Common myeloid progenitor, CD34-positive (primary cell): Measurements from ENCODE around the gene FRYL.
"Not testable (repeated sequence)": the region's sequence is repeated elsewhere in the genome, so short reads cannot be mapped to it uniquely, and the experiment has no call there.

Experiments
- CTCF ChIA-PET: fragments of 350-600 bp; sonication (Branson Sonifier 250); formaldehyde crosslinking; loops from one replicate; lab custom pipeline; 2021; ENCODE audit warnings: antibody characterized with exemption; lab: Charles Lee
- POLR2A ChIA-PET: fragments of 350-600 bp; sonication (Branson Sonifier 250); formaldehyde crosslinking; loops from one replicate; lab custom pipeline; 2021; ENCODE audit warnings: antibody characterized with exemption; lab: Charles Lee
- DNase-seq, 3 donors: peaks; one replicate each; pipeline versions ENCODE4 v3.0.0 to v3.0.0-alpha.2; 2013
- H3K27ac ChIP-seq, 2 experiments: 1 replicate in 1 of 2; 2 replicates in 1 of 2; pipeline ENCODE4 v1.7.0; 2013; ENCODE audit warnings: inconsistent platforms in 2 of 2, low read length in 2 of 2, mild to moderate bottlenecking in 2 of 2, low read depth in 1 of 2, moderate library complexity in 1 of 2; ENCODE audit not compliant: severe bottlenecking in 2 of 2, insufficient read depth in 1 of 2, poor library complexity in 1 of 2
- H3K27me3 ChIP-seq, 5 experiments: replicated peaks in 2 of 5; 1 replicate in 3 of 5; 2 replicates in 2 of 5; pipeline versions ENCODE4 v1.6.1 to v1.7.0; 2013; ENCODE audit warnings: low read length in 4 of 5, mild to moderate bottlenecking in 2 of 5, moderate library complexity in 2 of 5, inconsistent platforms in 1 of 5; ENCODE audit not compliant: insufficient read depth in 5 of 5, control insufficient read depth in 4 of 5
- H3K36me3 ChIP-seq, 4 experiments: 1 replicate in 2 of 4; 2 replicates in 2 of 4; pipeline versions ENCODE4 v1.6.1 to v1.7.0; 2013; ENCODE audit warnings: low read length in 3 of 4, control low read depth in 1 of 4, mild to moderate bottlenecking in 1 of 4; ENCODE audit not compliant: control insufficient read depth in 4 of 4, insufficient read depth in 4 of 4
- H3K4me1 ChIP-seq, 4 experiments: 1 replicate in 3 of 4; 2 replicates in 1 of 4; pipeline versions ENCODE4 v1.6.1 to v1.7.1; 2013; ENCODE audit warnings: low read length in 3 of 4, mild to moderate bottlenecking in 3 of 4, control low read depth in 1 of 4, inconsistent platforms in 1 of 4, moderate library complexity in 1 of 4; ENCODE audit not compliant: control insufficient read depth in 4 of 4, insufficient read depth in 4 of 4; ENCODE audit errors: control extremely low read depth in 1 of 4
- H3K4me3 ChIP-seq, 7 experiments: 1 replicate in 4 of 7; 2 replicates in 3 of 7; pipeline versions ENCODE4 v1.5.1 to v1.7.0; 2013; ENCODE audit warnings: mild to moderate bottlenecking in 7 of 7, low read length in 6 of 7, moderate library complexity in 6 of 7, inconsistent platforms in 2 of 7, low read depth in 2 of 7, control low read depth in 1 of 7; ENCODE audit not compliant: insufficient read depth in 4 of 7, control insufficient read depth in 1 of 7; ENCODE audit errors: extremely low read depth in 1 of 7
- H3K9me3 ChIP-seq, 5 experiments: 1 replicate in 4 of 5; 2 replicates in 1 of 5; pipeline versions ENCODE4 v1.6.1 to v1.7.1; 2013; ENCODE audit warnings: low read length in 4 of 5, mild to moderate bottlenecking in 2 of 5, inconsistent platforms in 1 of 5, low read depth in 1 of 5, moderate library complexity in 1 of 5; ENCODE audit not compliant: control insufficient read depth in 4 of 5, insufficient read depth in 2 of 5; ENCODE audit errors: control extremely low read depth in 1 of 5
- WGBS: methylation state at CpG from one replicate; pipeline ENCODE4 v1.1.5; 2013; ENCODE audit not compliant: insufficient coverage; 5-methylcytosine and 5-hydroxymethylcytosine counted together

The FRYL gene

GRCh38 chr4:48752246-48752645 lies 27.8 kb downstream of the FRYL start:
- POLR2A ChIA-PET: interaction anchor here (1.1 kb wide), 1 partner anchor 27 kb away, joined by 3 read pairs; the partner anchor contains the start of gene FRYL
- Histone ChIP-seq H3K4me3 (peak overlapping the region in 1 of 7 experiments; percentile 43), H3K27me3 (no peaks in the 10 kb centered on the region), H3K4me1 (peaks cover 7 to 36% (median 22%) of the 10 kb centered on the region in 4 experiments), H3K27ac (peak overlapping the region in 1 of 2 experiments; percentile 67), H3K9me3 (no peaks in the 10 kb centered on the region), H3K36me3 (peaks cover 0 to 2% (median 0%) of the 10 kb centered on the region in 4 experiments)
- 11% methylated on average over 1 of the region's 2 CpGs for WGBS
- CTCF ChIA-PET: interaction anchor here (1.0 to 4.7 kb wide), 8 partner anchors 9 to 173 kb away, joined by 3 to 21 read pairs (median 4); no protein-coding TSS in a partner anchor
- DNase-seq: peak; percentile 34 to 85 (median 72)

- POLR2A ChIA-PET: interaction anchor here (1.2 kb wide), 1 partner anchor 8 kb away, joined by 6 read pairs; no protein-coding TSS in a partner anchor
- peaks cover 7 to 42% (median 23%) of the 10 kb centered on the region in 4 experiments for H3K4me1 ChIP-seq
- H3K36me3 ChIP-seq: peaks cover 0 to 2% (median 0%) of the 10 kb centered on the region in 4 experiments
- no peak overlapping the region for H3K4me3 ChIP-seq
- peak; percentile 16 to 68 (median 51) for DNase-seq
- 99% methylated on average over 10 of the region's 11 CpGs for WGBS
- H3K27me3 ChIP-seq: no peaks in the 10 kb centered on the region
- CTCF ChIA-PET: interaction anchor here (0.6 to 4.7 kb wide), 6 partner anchors 8 to 70 kb away, joined by 3 to 21 read pairs (median 4); no protein-coding TSS in a partner anchor
- H3K27ac ChIP-seq: no peak overlapping the region
- no peaks in the 10 kb centered on the region for H3K9me3 ChIP-seq
Measured at GRCh38 chr4:48748949-48749596, 31.0 kb downstream of the FRYL start.

- peaks cover 0 to 2% (median 0%) of the 10 kb centered on the region in 4 experiments for H3K36me3 ChIP-seq
- H3K4me3 ChIP-seq: no peak overlapping the region
- WGBS: 77% methylated on average over 3 of the region's 4 CpGs
- H3K27ac ChIP-seq: no peak overlapping the region
- POLR2A ChIA-PET: no interaction called here
- H3K4me1 ChIP-seq: peaks cover 7 to 32% (median 16%) of the 10 kb centered on the region in 4 experiments
- no peaks in the 10 kb centered on the region for H3K9me3 ChIP-seq
- CTCF ChIA-PET: interaction anchor here (1.8 kb wide), 1 partner anchor 68 kb away, joined by 4 read pairs; no protein-coding TSS in a partner anchor
- H3K27me3 ChIP-seq: no peaks in the 10 kb centered on the region
- no peak for DNase-seq
Measured at GRCh38 chr4:48746608-48747362, 33.3 kb downstream of the FRYL start.

- peaks cover 9 to 39% (median 17%) of the 10 kb centered on the region in 4 experiments for H3K4me1 ChIP-seq
- POLR2A ChIA-PET, H3K4me3 ChIP-seq, CTCF ChIA-PET, H3K27ac ChIP-seq, H3K9me3 ChIP-seq, H3K27me3 ChIP-seq, H3K36me3 ChIP-seq, DNase-seq: not testable (repeated sequence)
- WGBS: 94% methylated on average over 2 of the region's 5 CpGs
Measured at GRCh38 chr4:48745223-48745622, 34.9 kb downstream of the FRYL start.

GRCh38 chr4:48742412-48742811 lies 37.7 kb downstream of the FRYL start:
- no peak for DNase-seq
- Histone ChIP-seq H3K36me3 (no peaks in the 10 kb centered on the region), H3K27me3 (no peaks in the 10 kb centered on the region), H3K4me3 (peak overlapping the region in 1 of 7 experiments; percentile 2), H3K4me1 (peaks cover 11 to 29% (median 16%) of the 10 kb centered on the region in 4 experiments), H3K27ac (no peak overlapping the region), H3K9me3 (no peaks in the 10 kb centered on the region)
- CTCF ChIA-PET: interaction anchor here (1.0 to 3.5 kb wide), 3 partner anchors 9 to 116 kb away, joined by 3 to 21 read pairs (median 3); no protein-coding TSS in a partner anchor
- POLR2A ChIA-PET: no interaction called here

- no peaks in the 10 kb centered on the region for H3K27me3 ChIP-seq
Measured at GRCh38 chr4:48739560-48740019, 40.5 kb downstream of the FRYL start.

More at GRCh38 chr4:48739560-48740019, 40.5 kb downstream of the FRYL start:
- POLR2A ChIA-PET: interaction anchor here (0.6 kb wide), 1 partner anchor 58 kb away, joined by 3 read pairs; no protein-coding TSS in a partner anchor
- Histone ChIP-seq H3K9me3 (no peaks in the 10 kb centered on the region), H3K4me1 (peaks cover 11 to 24% (median 14%) of the 10 kb centered on the region in 4 experiments), H3K4me3 (no peak overlapping the region), H3K27ac (no peak overlapping the region), H3K36me3 (no peaks in the 10 kb centered on the region)
- peak in 2 of 3 donors; percentile 23 to 55 for DNase-seq
- WGBS: 40% methylated on average over 1 of the region's 3 CpGs
- CTCF ChIA-PET: interaction anchor here (1.1 to 3.5 kb wide), 3 partner anchors 9 to 28 kb away, joined by 3 to 21 read pairs (median 3); no protein-coding TSS in a partner anchor
